Osteocyte (in vitro differentiated cells): ENCODE data around the gene IMMT. TPM values are rescaled to one million over a fixed set of nuclear protein-coding genes. Genes with fewer than 3 reads are reported as not detected.

Experiments used
- DNase-seq: peaks from one replicate; pipeline ENCODE4 v3.0.0; 2021; ENCODE audit warnings: mixed read lengths; ENCODE audit not compliant: unreplicated experiment; ENCODE audit errors: extremely low spot score
- H3K27ac Mint-ChIP-seq: one replicate; pipeline ENCODE4 v1.8.0; 2021; ENCODE audit warnings: mild to moderate bottlenecking, mixed read lengths; ENCODE audit not compliant: unreplicated experiment
- H3K27me3 Mint-ChIP-seq: one replicate; pipeline ENCODE4 v1.8.0; 2021; ENCODE audit warnings: mixed read lengths; ENCODE audit not compliant: unreplicated experiment
- H3K36me3 Mint-ChIP-seq: one replicate; pipeline ENCODE4 v1.8.0; 2021; ENCODE audit warnings: mixed read lengths; ENCODE audit not compliant: unreplicated experiment
- H3K4me1 Mint-ChIP-seq: one replicate; pipeline ENCODE4 v1.8.0; 2021; ENCODE audit warnings: mixed read lengths; ENCODE audit not compliant: unreplicated experiment
- H3K4me3 Mint-ChIP-seq: one replicate; pipeline ENCODE4 v1.8.0; 2021; ENCODE audit warnings: mild to moderate bottlenecking, moderate library complexity, mixed read lengths; ENCODE audit not compliant: unreplicated experiment
- H3K9me3 Mint-ChIP-seq: one replicate; pipeline ENCODE4 v1.8.0; 2021; ENCODE audit warnings: mixed read lengths; ENCODE audit not compliant: unreplicated experiment
- CTCF ChIP-seq: fragments of 200-600 bp; sonication (generic); IDR thresholded peaks from 2 replicates; pipeline ENCODE4 v1.5.0; 2021; ENCODE audit warnings: antibody characterized with exemption, mild to moderate bottlenecking, moderate library complexity
- total RNA-seq: library from RNA; stranded (reverse); gene quantifications from 2 replicates; pipeline ENCODE4 v1.2.1, GENCODE V29; 2021

Gene IMMT
- total RNA-seq, 1 donor from 2014 or later, result 79.9 TPM

GRCh38 chr2:86216575-86217555 is 21.6 kb upstream of the IMMT start:
- H3K9me3 Mint-ChIP-seq, result no peaks in the 10 kb centered on the region
- peak overlapping the region; percentile 23 for H3K27ac Mint-ChIP-seq
- no peak overlapping the region for H3K4me3 Mint-ChIP-seq
- DNase-seq, result peak; percentile 42
- no peak for TF ChIP-seq CTCF
- H3K27me3 Mint-ChIP-seq, result no peaks in the 10 kb centered on the region
- H3K36me3 Mint-ChIP-seq, result peaks cover 14% of the 10 kb centered on the region
- peaks cover 17% of the 10 kb centered on the region for H3K4me1 Mint-ChIP-seq

GRCh38 chr2:86214503-86214832 is 19.2 kb upstream of the IMMT start:
- Mint-ChIP-seq H3K36me3 (peaks cover 34% of the 10 kb centered on the region), H3K27me3 (no peaks in the 10 kb centered on the region), H3K9me3 (no peaks in the 10 kb centered on the region), H3K27ac (no peak overlapping the region), H3K4me1 (peaks cover 17% of the 10 kb centered on the region), H3K4me3 (no peak overlapping the region)
- no peak for TF ChIP-seq CTCF
- no peak for DNase-seq

- Mint-ChIP-seq H3K9me3 (no peaks in the 10 kb centered on the region), H3K4me1 (peaks cover 17% of the 10 kb centered on the region), H3K36me3 (peaks cover 36% of the 10 kb centered on the region), H3K4me3 (no peak overlapping the region), H3K27me3 (no peaks in the 10 kb centered on the region), H3K27ac (no peak overlapping the region)
- DNase-seq, result no peak
- TF ChIP-seq CTCF, result no peak
Observed at GRCh38 chr2:86213699-86214502, 18.6 kb upstream of the IMMT start.

- no peak for DNase-seq
- no peak for TF ChIP-seq CTCF
- Mint-ChIP-seq H3K4me3 (no peak overlapping the region), H3K9me3 (no peaks in the 10 kb centered on the region), H3K27me3 (no peaks in the 10 kb centered on the region), H3K27ac (no peak overlapping the region), H3K4me1 (peaks cover 17% of the 10 kb centered on the region), H3K36me3 (peaks cover 41% of the 10 kb centered on the region)
Observed at GRCh38 chr2:86213056-86213455, 17.8 kb upstream of the IMMT start.

- DNase-seq, result no peak
- no peak for TF ChIP-seq CTCF
- no peak overlapping the region for H3K4me3 Mint-ChIP-seq
- H3K9me3 Mint-ChIP-seq, result no peaks in the 10 kb centered on the region
- H3K27me3 Mint-ChIP-seq, result no peaks in the 10 kb centered on the region
- peaks cover 7% of the 10 kb centered on the region for H3K4me1 Mint-ChIP-seq
- H3K36me3 Mint-ChIP-seq, result peaks cover 48% of the 10 kb centered on the region
- H3K27ac Mint-ChIP-seq, result no peak overlapping the region
Observed at GRCh38 chr2:86211796-86212188, 16.5 kb upstream of the IMMT start.
